ENCODE data around the gene EHMT1. TPM values are rescaled to one million over a fixed set of nuclear protein-coding genes. Genes with fewer than 3 reads are reported as not detected.

Gene EHMT1
- total RNA-seq, 2 experiments from 2014 or later = 80.6 to 87.8 TPM

GRCh38 chr9:137797206-137798120, 178.7 kb downstream of the EHMT1 start:
- Mint-ChIP-seq H3K27ac (no peak overlapping the region), H3K4me1 (ENCODE audit: low read depth) (no peaks in the 10 kb centered on the region), H3K27me3 (no peaks in the 10 kb centered on the region), H3K36me3 (ENCODE audit: low read depth) (peaks cover 90% of the 10 kb centered on the region), H3K4me3 (no peak overlapping the region), H3K9me3 (no peaks in the 10 kb centered on the region)
- H3K36me3 ChIP-seq (ENCODE audit: insufficient read depth, low read length) = peaks cover 61% of the 10 kb centered on the region
- ChIA-PET CTCF (no interaction called here), POLR2A (no interaction called here)
- intact Hi-C loops (cut with DNase I, micrococcal nuclease) = no loop called here
- H3K27ac ChIP-seq (ENCODE audit: low read depth in 1 of 2, low read length in 2 of 2) = no peak overlapping the region
- DNase-seq (no peak), ATAC-seq (ENCODE audit: poor library complexity) (no peak)
- no peaks in the 10 kb centered on the region for H3K27me3 ChIP-seq (ENCODE audit: control insufficient read depth in 1 of 2, insufficient read depth in 2 of 2, low read length in 2 of 2)
- no peak overlapping the region for H3K4me3 ChIP-seq (ENCODE audit: low read length)
- H3K9me3 ChIP-seq (ENCODE audit: control insufficient read depth in 1 of 2, insufficient read depth in 1 of 2, low read length in 2 of 2) = no peaks in the 10 kb centered on the region
- TF ChIP-seq, protein P1, sequence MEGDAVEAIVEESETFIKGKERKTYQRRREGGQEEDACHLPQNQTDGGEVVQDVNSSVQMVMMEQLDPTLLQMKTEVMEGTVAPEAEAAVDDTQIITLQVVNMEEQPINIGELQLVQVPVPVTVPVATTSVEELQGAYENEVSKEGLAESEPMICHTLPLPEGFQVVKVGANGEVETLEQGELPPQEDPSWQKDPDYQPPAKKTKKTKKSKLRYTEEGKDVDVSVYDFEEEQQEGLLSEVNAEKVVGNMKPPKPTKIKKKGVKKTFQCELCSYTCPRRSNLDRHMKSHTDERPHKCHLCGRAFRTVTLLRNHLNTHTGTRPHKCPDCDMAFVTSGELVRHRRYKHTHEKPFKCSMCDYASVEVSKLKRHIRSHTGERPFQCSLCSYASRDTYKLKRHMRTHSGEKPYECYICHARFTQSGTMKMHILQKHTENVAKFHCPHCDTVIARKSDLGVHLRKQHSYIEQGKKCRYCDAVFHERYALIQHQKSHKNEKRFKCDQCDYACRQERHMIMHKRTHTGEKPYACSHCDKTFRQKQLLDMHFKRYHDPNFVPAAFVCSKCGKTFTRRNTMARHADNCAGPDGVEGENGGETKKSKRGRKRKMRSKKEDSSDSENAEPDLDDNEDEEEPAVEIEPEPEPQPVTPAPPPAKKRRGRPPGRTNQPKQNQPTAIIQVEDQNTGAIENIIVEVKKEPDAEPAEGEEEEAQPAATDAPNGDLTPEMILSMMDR (IDR thresholded peaks at IDR 0.05) = no peak
- no peaks in the 10 kb centered on the region for H3K4me1 ChIP-seq (ENCODE audit: insufficient read depth, low read length)

DNA sequence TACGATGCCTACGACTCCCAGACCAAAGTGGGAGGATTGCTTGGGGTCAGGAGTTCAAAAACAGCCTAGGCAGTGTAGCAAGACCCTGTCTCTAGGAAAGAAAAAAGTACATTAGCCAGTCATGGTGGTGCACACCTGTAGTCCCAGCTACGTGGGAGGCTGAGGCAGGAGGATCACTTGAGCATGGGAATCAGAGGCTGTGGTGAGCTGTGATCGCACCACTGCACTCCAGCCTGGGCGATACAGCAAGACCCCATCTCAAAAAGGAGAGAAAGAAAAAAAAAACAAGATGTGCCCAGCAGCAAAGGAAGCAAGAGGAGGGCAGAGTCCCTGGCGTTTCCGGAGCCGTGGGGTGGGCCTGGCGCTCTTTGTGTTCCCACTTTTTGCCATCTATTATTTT, 179.3 kb downstream of the EHMT1 start:
- H3K4me3 ChIP-seq (ENCODE audit: low read length) = no peak overlapping the region
- no peak for DNase-seq

GRCh38 chr9:137798901-137799629, 180.3 kb downstream of the EHMT1 start:
- ChIA-PET CTCF (no interaction called here), POLR2A (no interaction called here)
- Mint-ChIP-seq H3K36me3 (ENCODE audit: low read depth) (peaks cover 90% of the 10 kb centered on the region), H3K4me3 (no peak overlapping the region), H3K4me1 (ENCODE audit: low read depth) (no peaks in the 10 kb centered on the region), H3K27ac (no peak overlapping the region), H3K9me3 (no peaks in the 10 kb centered on the region), H3K27me3 (no peaks in the 10 kb centered on the region)
- Histone ChIP-seq H3K27ac (ENCODE audit: low read depth in 1 of 2, low read length in 2 of 2) (no peak overlapping the region), H3K27me3 (ENCODE audit: control insufficient read depth in 1 of 2, insufficient read depth in 2 of 2, low read length in 2 of 2) (no peaks in the 10 kb centered on the region), H3K4me1 (ENCODE audit: insufficient read depth, low read length) (no peaks in the 10 kb centered on the region), H3K9me3 (ENCODE audit: control insufficient read depth in 1 of 2, insufficient read depth in 1 of 2, low read length in 2 of 2) (no peaks in the 10 kb centered on the region), H3K4me3 (ENCODE audit: low read length) (no peak overlapping the region), H3K36me3 (ENCODE audit: insufficient read depth, low read length) (peaks cover 72% of the 10 kb centered on the region)
- ATAC-seq (ENCODE audit: poor library complexity) (no peak), DNase-seq (no peak)
- intact Hi-C loops (cut with DNase I, micrococcal nuclease) = no loop called here
- TF ChIP-seq, protein P1 (IDR thresholded peaks at IDR 0.05) = no peak

More for the DNA sequence above, 179.3 kb downstream of the EHMT1 start:
- Histone ChIP-seq H3K36me3 (ENCODE audit: insufficient read depth, low read length) (peaks cover 65% of the 10 kb centered on the region), H3K9me3 (ENCODE audit: control insufficient read depth in 1 of 2, insufficient read depth in 1 of 2, low read length in 2 of 2) (no peaks in the 10 kb centered on the region), H3K4me1 (ENCODE audit: insufficient read depth, low read length) (no peaks in the 10 kb centered on the region), H3K27ac (ENCODE audit: low read depth in 1 of 2, low read length in 2 of 2) (no peak overlapping the region), H3K27me3 (ENCODE audit: control insufficient read depth in 1 of 2, insufficient read depth in 2 of 2, low read length in 2 of 2) (no peaks in the 10 kb centered on the region)
- Mint-ChIP-seq H3K27ac (no peak overlapping the region), H3K4me3 (no peak overlapping the region), H3K27me3 (no peaks in the 10 kb centered on the region), H3K36me3 (ENCODE audit: low read depth) (peaks cover 90% of the 10 kb centered on the region), H3K9me3 (no peaks in the 10 kb centered on the region), H3K4me1 (ENCODE audit: low read depth) (no peaks in the 10 kb centered on the region)
- CTCF ChIA-PET = no interaction called here
- TF ChIP-seq, protein P1 (IDR thresholded peaks at IDR 0.05) = no peak
- ATAC-seq (ENCODE audit: poor library complexity) = no peak
- intact Hi-C loops (cut with DNase I, micrococcal nuclease) = no loop called here
- POLR2A ChIA-PET = no interaction called here

Data from CD4-positive, alpha-beta T cell (primary cell).